ENCODE data around the gene CCDC167.

The CCDC167 gene

GRCh38 chr6:37528541-37528940 is 28.8 kb upstream of the CCDC167 start:
- DNase-seq, result no peak

- no peak for DNase-seq
These were observed 26.0 kb upstream of the CCDC167 start for GRCh38 chr6:37525460-37526357.

- DNase-seq, result no peak
These were observed 25.3 kb upstream of the CCDC167 start for GRCh38 chr6:37524970-37525318.

GRCh38 chr6:37524025-37524969 is 24.6 kb upstream of the CCDC167 start:
- no peak for DNase-seq

- no peak for DNase-seq
These were observed 23.7 kb upstream of the CCDC167 start for GRCh38 chr6:37523412-37523811.

- DNase-seq, result no peak
These were observed 23.1 kb upstream of the CCDC167 start for GRCh38 chr6:37522836-37523235.

- DNase-seq, result no peak
These were observed 22.0 kb upstream of the CCDC167 start for GRCh38 chr6:37521674-37522073.

GRCh38 chr6:37520926-37521325 is 21.2 kb upstream of the CCDC167 start:
- no peak for DNase-seq

- DNase-seq, result no peak
These were observed 19.8 kb upstream of the CCDC167 start for GRCh38 chr6:37519461-37519860.

GRCh38 chr6:37518116-37518515 is 18.4 kb upstream of the CCDC167 start:
- DNase-seq, result no peak

- no peak for DNase-seq
These were observed 17.7 kb upstream of the CCDC167 start for GRCh38 chr6:37517411-37517812.

GRCh38 chr6:37516920-37517405 is 17.3 kb upstream of the CCDC167 start:
- no peak for DNase-seq

- DNase-seq, result no peak
These were observed 16.6 kb upstream of the CCDC167 start for GRCh38 chr6:37516076-37516919.

GRCh38 chr6:37515712-37516075 is 16.0 kb upstream of the CCDC167 start:
- no peak for DNase-seq

- no peak for DNase-seq
These were observed 15.1 kb upstream of the CCDC167 start for GRCh38 chr6:37514837-37515236.

- no peak for DNase-seq
These were observed 14.7 kb upstream of the CCDC167 start for GRCh38 chr6:37514321-37514771.

- no peak for DNase-seq
These were observed 13.9 kb upstream of the CCDC167 start for GRCh38 chr6:37513576-37513975.

GRCh38 chr6:37513155-37513554 is 13.5 kb upstream of the CCDC167 start:
- no peak for DNase-seq

- DNase-seq, result no peak
These were observed 12.8 kb upstream of the CCDC167 start for GRCh38 chr6:37512400-37513011.

- no peak for DNase-seq
These were observed 12.3 kb upstream of the CCDC167 start for GRCh38 chr6:37511910-37512399.

- DNase-seq, result no peak
These were observed 11.5 kb upstream of the CCDC167 start for GRCh38 chr6:37511201-37511600.

Measured in right hindlimb (tissue), 1 donor.